Raji (cell line): ENCODE data around the gene METTL1.

Experiments used
- POLR2A ChIP-seq: IDR thresholded peaks from 2 replicates; pipeline ENCODE4 v1.6.1; 2011; ENCODE audit warnings: low read depth, low read length, control low read depth; ENCODE audit not compliant: insufficient read depth

METTL1 gene

DNA sequence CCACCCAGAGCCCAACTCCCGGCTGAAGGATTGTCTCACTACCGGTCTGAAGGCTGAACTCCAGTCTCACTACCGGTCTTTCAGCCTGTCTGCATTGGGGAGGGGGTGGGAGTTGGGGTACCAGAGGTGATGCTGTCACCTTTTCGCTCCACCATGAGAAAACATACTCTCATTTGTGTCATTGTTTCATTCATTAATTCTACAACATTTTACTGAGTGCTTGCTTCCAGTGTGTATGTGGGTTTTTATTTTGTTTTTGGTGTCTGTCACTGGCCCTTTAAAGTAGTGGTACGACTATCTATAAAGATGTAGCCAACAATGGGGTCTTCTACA lies 19.3 kb downstream of the METTL1 start:
- peak; percentile 38; the same call in 1 of the 2 replicates for TF ChIP-seq POLR2A

GRCh38 chr12:57751788-57752667 lies 19.9 kb downstream of the METTL1 start, which contains the start of gene CDK4:
Gene CDK4, minus strand, starts transcription at chr12:57752310. Its CDS starts 593 bp downstream, at chr12:57751717.
- TF ChIP-seq POLR2A = peak; percentile 72

- TF ChIP-seq POLR2A = no peak
These were observed 20.5 kb downstream of the METTL1 start for GRCh38 chr12:57751432-57751787.

DNA sequence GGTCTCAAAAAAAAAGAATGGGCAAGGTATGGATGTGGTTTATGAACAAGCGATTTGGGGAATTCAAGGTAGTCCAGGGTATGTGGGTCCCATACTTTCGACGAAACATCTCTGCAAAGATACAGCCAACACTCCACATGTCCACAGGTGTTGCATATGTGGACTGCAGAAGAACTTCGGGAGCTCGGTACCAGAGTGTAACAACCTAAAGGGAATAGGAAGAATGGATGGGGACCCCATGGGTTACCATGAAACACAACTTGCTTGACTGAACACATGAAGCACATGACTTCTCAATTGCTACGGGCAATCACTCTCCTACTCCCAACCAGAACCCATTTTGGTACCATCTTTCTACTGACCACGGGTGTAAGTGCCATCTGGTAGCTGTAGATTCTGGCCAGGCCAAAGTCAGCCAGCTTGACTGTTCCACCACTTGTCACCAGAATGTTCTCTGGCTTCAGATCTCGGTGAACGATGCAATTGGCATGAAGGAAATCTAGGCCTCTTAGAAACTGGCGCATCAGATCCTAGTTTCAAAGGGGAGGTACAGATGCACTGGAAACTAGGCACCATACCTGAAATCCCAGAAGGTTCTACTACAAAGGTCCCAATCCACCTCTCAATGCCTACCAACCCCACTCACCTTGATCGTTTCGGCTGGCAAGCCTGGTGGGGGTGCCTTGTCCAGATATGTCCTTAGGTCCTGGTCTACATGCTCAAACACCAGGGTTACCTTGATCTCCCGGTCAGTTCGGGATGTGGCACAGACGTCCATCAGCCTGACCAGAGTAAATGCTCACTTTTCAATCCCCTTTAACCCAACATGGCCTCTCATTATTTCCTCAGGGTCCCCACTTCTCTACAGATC lies 21.1 kb downstream of the METTL1 start:
- TF ChIP-seq POLR2A = no peak

- TF ChIP-seq POLR2A = no peak
These were observed 22.8 kb downstream of the METTL1 start for GRCh38 chr12:57749061-57749460.

DNA sequence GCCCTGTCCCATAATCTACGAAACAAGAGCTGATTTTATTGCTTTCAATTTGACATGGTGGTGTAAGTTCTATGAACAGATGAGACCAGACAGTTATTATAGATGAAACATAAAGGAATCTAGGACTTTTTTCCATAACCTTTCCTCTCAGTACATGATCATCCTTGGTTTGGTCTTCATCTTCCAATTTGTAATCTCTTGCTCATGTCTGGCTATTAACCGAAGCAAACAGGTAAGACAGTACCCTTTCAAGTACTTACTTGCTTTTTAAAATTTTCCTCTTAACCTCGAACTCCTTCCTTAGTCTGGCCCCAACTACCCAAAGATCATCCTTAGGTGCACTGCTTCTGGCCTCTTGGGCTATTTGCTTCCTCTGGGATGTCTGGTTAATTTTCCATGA lies 25.9 kb downstream of the METTL1 start:
- TF ChIP-seq POLR2A = no peak

GRCh38 chr12:57745485-57745881 lies 26.4 kb downstream of the METTL1 start:
- TF ChIP-seq POLR2A = no peak; the same call in 1 of the 2 replicates

DNA sequence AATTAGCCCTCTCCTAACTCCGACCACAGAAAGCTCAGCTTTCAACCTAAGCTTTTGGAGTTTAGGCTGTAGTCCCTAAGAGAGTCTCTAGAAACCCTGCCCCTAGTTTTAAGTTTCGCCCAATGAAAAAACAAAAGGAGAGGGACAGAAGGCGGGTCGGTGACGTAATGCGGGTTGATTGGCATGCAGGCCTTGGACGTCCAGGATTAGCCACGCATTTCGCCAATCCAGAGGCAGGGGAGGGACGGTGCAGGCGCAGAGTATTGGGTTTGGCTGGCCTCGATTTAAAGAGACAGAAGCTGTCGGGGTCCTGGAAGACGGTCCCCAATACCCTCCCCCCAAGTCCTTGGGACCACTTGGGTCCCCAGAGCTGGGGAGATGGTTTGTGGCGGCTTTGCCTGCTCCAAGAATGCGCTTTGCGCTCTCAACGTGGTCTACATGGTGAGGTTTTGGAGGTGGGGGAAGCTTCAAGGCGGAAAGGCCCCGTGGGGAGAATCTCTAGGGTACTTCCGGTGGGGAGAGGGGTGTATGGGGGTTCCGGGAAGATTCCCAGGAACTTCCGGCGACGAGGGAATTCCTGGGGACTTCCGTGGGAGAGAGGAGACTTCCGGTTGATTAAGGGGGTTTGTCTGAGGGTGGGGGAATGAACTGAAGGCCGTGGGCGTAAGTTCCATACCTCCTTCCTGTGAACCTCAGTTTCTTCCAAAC lies 27.0 kb downstream of the METTL1 start, which contains the start of gene TSPAN31:
TSS of gene TSPAN31 (plus strand) at position 263 of the 708 bp plus-strand sequence. CDS start at position 379, 116 bp downstream.
- TF ChIP-seq POLR2A = peak; percentile 56; the same call in 1 of the 2 replicates

DNA sequence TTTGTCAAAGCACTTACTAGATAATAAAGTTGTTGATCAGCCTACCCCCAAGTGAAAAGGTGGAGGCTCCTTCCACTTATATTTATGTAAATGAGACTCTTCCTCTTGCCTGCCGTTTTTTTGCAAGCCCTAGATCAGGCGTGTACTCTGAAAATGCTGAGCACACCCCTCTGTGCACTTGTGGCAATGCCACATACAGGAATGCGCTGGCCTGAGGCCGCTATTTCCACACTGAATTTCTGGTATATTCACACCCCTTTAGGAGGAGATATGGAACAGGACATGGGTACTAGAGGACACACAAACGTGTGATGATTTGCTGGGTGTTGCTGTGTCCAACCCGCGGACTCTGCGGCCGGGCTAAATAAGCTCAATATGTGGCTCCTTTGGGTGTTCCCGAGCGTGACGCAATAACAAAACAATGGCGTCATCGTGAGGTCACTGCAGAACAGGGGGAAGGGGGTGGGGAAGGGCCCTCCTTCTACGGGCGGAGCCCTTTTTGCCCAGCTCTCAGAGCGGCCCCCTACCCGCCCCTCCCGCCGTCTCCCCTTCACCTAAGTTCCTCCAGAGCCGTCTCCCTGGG lies 27.6 kb downstream of the METTL1 start:
- no peak for TF ChIP-seq POLR2A

- TF ChIP-seq POLR2A = no peak
These were observed 28.1 kb downstream of the METTL1 start for GRCh38 chr12:57743769-57744168.

DNA sequence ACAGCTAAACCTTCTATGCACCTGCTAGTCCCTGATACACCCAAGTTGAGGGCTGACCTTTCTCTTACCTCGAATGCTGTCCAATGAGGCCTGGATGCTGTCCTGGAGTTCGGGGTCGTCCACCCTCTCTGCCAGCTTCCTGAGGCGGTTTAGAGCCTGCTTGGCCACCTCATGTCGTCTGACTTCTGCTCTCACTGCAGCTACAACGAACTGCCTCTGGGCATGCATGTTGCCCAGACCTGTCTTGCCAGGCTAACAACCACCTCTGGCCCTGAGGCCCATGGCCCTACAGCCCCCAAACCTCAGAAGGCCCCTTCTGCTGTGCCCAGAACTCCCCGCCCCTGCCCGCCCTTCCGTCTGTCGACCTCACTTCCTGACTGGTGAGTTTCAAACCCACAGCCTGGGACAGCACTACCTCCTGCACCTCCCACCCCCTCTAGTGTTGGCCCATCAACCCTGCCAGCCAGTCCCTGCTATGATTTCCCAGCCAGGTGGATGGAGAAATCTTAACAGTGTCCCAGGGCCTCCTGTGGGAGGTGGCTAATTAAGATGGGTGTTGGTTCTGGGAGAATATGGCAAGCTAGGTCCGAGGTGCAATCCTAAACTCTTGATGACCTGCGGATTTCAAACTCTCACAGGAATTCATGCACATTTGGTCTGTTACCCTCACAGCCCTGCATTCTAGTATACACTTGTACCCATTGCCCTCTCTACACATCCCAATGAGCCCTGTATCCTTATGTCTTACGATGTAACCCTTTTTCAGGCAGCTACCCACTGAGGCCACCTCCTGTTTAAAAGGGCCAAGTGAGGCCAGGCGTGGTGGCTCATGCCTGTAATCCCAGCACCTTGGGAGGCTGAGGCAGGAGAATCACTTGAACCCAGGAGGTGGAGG lies 29.8 kb downstream of the METTL1 start:
- peak; percentile 82 for TF ChIP-seq POLR2A

GRCh38 chr12:57741413-57741789 lies 30.5 kb downstream of the METTL1 start:
- no peak for TF ChIP-seq POLR2A

DNA sequence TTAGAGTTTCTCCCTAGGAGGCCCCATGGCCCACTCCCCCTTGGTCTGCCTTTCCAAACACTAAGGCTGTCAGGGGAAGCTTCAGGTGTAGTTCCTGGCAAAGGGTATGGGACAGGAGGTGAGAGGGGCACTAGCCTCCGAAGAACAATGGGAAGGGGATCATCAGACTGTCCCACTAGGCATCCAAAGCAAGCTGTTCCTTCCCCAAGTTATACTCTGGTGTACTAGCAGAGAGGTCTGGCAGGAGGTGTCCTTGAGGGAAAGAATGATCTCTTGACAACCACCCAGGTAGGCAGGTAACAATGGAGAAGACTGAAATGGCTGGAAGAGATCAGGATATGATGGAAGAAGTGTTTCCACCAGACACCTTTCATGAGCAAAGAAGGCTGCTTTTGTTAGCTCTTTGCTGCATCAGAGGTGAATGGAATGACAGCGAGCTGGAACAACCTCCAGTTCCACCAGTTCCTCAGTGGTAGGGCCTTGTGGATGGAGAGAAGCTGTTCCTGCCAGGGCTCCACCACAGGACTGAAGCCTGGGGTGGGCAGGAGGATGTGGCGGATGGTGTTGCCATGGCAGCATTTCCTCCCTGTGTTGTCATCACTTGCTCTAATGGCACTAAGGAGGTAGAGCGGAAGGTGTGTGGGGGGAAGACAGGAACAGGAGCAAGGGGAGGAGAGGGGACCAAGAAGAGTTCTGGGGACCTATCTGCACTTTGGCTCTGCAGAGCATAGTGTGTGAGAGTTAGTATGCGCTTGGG lies 31.1 kb downstream of the METTL1 start:
- TF ChIP-seq POLR2A = no peak; the same call in 1 of the 2 replicates
